ENCODE data around the gene RFXAP. TPM values are rescaled to one million over a fixed set of nuclear protein-coding genes. Genes with fewer than 3 reads are reported as not detected.
"Not testable (repeated sequence)": the region's sequence is repeated elsewhere in the genome, so short reads cannot be mapped to it uniquely, and the experiment has no call there.

Gene RFXAP, protein sequence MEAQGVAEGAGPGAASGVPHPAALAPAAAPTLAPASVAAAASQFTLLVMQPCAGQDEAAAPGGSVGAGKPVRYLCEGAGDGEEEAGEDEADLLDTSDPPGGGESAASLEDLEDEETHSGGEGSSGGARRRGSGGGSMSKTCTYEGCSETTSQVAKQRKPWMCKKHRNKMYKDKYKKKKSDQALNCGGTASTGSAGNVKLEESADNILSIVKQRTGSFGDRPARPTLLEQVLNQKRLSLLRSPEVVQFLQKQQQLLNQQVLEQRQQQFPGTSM
- 9.2 TPM for total RNA-seq

DNA sequence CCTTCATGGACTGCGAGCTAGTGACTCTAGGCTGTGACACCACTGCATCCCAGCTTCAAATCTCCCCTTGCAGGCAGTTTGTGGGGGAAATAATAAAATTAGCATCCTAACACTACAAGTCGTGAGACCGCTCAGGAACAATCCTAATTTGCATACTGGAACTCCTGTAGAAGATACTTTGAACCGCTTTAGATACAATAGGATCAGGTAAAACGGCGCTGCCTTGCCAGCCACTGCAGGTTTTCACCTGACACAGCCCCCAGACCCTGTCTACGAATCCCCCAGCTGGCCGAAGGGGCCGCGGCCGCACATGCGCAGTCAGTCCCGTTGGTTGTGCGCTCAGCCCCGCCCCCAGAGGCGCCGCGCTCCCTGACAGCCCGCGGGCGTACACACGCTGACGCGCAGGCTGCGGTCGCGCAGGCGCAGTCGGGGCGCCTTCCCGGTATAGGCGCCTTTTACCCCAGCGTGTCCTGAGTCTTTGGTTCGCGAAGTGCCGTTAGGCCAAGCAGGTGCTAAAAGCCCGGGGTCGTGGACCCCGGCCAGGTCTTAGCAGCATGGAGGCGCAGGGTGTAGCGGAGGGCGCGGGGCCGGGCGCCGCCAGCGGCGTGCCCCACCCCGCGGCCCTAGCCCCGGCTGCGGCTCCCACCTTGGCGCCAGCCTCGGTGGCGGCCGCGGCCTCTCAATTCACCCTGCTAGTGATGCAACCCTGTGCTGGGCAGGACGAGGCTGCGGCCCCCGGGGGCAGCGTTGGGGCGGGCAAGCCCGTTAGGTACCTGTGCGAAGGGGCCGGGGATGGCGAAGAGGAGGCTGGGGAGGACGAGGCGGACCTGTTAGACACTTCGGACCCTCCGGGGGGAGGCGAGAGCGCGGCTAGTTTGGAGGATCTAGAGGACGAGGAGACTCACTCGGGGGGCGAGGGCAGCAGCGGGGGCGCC, at the start of gene RFXAP:
TSS of gene RFXAP (plus strand) at position 419 of the 935 bp plus-strand sequence. CDS start at position 555, 136 bp downstream.
- peak; percentile 71 for DNase-seq

DNA sequence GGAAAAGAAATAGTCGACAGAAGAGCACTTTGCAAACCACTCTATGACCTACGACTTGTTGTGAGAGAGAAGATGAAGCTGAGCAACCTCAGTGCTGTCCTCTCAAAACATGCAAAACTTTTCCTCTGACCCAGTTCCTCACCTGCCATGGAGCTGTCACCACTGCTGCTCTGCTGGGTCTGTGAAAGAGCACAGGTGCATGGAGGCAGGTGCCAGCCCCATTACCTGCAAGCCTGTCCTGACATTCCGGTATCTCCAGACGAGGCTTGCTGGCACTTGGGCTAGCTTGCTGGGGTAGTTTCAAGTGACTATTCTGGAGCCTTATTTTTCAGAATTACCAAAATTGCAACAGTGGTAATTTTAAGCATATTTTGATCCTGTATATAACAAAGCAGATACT, 49.5 kb upstream of the RFXAP start:
- DNase-seq = no peak

DNA sequence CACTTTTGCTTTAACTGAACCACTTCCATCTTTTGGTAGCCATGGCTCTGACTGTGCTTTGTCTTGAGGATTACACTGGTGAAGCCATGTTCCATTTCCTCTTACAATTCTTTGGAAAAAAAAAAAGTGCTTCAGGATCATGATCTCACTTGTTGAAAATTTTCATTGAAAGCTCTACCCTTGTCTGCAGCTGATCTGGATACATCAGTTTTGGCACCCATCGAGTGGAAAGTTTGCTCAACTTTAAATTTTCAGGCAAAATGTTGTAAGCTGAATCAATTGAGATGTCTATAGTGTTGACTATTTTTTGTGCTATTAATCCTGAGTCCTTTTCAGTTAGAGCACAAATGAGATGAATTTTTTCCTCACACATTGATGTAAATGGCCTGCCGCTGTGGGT, 48.3 kb upstream of the RFXAP start:
- no peak for DNase-seq

DNA sequence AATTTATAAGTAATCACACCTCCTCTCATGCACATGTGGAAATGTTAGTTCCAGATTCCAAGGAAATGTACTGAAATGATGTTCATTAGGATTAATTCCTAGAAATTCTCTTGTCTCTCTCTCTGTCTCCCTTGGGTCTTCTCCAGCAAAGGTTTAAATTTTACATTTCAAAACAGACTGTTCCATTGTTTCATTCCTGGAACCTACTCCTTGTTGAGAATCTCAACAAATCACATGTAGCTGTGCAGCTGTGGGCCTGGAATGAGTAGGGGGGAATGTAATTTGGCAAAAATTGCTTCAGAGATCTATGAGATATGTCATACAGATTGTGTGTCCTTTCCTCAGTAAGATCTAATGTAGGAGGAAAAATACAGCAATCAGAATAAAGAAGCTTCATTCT, 46.2 kb upstream of the RFXAP start:
- DNase-seq = no peak

DNA sequence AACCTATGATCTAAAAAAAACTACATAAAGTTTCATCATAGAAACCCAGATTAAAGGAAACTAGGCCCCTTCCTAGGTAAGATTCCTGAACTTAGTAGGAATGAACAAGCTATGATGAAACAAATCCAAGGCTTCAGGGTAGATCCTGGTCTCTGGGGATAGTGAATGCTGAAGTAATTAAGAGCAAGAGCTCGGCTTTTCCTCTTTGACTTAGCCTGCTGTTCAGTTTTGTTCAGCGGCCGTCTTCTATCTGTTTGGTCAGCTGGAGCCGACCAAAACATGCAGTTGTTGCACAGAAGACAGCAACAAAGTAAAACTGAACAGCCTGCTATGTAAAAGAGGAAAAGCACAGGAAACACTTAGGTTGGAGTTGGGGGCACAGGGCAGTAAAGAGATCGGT, 44.1 kb upstream of the RFXAP start:
- no peak for DNase-seq

DNA sequence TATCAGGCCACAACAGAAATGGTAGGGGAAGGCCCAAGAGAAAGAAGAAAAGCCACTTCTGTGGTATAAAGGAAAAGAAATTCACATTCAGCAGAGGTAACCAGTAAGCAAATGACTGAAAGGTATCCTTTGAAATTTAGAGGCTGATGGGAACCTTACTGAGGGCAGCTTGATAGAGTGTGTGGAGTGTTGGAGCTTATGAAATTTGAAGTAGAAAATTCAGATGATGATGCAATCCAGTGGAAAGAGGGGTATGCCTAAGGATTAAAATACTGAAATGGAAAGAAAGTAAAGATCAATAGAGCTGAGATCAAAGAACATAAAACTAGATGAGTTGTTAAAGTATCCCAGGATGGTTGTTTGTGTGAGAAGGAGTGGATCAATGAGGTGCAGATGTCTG, 42.8 kb upstream of the RFXAP start:
- DNase-seq = no peak

DNA sequence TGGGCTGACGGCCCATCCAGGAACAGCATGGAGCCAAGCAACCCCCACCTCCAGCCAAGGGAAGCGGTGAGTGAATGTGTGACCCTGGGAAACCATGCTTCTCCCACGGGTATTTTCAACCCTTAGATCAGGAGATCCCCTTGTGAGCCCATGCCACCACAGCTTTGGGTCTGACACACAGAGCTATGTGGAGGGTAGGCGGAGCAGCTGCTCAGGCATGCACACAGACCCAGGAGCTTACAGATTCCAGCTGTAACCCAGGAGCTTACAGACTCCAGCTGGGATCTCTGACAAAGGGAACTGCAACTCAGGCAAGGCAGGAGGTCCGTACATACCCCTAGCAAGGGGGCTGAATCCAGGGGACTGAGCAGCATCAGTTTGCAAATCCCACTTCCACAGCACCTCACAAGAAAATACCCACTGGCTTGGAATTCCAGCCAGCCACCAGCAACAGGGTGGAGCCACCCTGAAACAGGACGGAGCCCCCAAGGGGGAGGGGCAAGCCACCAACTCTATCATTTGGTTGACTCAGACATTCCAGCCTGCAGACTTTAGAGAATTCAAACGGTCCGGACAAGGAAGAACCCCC, 40.8 kb upstream of the RFXAP start:
- DNase-seq = no peak

DNA sequence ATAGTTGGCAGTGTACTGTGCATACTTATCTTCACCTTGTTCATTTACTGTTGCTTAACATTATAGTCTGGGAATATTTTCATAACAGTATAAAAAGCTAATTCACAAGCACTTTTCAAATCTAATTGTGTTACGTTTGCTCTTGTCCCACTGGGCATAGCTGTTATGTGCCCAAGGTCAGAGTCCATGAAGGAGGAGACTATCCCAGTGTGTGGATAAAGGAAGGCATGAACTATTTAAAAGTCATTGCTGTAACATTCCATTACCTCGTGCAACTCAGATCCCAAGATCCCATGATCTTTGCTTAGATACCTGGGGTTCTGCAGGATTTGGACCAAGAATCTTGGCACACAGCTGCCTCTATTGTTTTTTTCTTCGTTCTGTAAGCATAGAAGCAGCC, 35.1 kb upstream of the RFXAP start:
- no peak for DNase-seq

DNA sequence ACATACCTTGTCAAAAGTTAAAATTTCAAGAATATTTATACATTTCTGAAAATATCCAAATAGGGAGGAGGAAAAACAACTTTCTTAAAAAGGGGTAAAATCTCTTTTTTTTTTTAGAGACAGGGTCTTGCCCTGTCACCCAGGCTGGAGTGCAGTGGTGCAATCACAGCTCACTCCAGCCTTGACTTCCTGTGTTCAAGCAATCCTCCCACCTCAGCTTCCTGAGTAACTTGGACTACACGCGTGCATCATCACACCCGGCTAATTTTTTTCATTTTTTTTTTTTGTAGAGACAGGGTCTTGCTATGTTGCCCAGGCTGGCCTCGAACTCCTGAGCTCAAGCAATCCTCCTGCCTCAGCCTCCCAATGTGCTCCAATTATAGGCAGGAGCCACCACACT, 32.8 kb upstream of the RFXAP start:
- not testable (repeated sequence) for DNase-seq

DNA sequence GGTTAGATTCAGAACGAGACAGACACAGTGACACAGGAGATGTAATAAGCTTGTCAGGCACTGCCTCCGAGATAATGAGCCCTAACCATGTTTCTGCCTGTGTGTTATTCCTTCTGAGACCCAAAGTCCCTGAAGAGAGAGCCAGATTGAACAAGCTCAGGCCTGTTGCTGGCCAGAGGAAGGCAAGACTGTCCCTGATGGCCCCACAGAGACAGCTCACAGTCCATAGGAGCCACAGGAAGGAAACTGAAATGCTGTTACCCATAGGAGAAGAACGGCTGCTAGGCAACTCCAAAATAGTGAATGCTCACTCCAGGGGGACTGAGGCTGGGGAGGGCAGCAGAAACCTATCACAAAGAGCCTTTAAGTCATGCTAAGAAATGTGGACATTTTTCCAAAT, 31.8 kb upstream of the RFXAP start:
- DNase-seq = no peak

DNA sequence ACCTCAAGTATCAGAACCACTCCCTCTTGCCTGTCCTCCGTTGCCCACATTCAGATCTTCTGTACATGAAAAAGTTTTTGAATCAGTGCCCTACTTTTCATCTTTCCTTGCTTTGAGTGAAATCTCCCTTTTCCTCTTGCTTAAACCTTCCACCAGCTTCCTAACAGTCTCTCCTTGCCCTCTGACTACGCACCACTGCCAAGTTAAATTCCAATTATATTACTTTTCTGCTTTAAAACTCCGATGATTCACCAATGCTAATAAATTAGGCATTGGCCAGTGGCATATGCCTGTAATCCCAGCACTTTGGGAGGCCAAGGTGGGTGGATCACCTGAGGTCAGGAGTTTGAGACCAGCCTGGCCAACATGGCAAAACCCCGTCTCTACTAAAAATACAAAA, 30.7 kb upstream of the RFXAP start:
- no peak for DNase-seq

DNA sequence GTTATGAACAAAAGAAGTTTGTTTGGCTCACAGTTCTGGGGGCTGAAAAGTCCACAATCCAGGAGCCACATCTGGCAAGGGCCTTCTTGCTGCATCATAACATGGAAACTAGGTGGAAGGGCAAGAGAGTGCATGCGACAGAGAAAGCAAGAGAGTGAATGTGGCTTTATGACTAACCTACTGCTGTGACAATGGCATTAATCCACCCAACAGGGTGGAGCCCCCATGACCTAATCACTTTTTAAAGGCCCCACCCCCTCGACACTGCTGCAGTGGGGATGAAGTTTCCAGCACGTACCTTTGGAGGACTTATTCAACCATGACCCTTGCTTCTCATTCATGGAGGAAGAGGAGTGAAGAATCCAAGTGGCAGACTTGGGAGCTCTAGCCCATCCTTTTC, 30.0 kb upstream of the RFXAP start:
- no peak for DNase-seq

DNA sequence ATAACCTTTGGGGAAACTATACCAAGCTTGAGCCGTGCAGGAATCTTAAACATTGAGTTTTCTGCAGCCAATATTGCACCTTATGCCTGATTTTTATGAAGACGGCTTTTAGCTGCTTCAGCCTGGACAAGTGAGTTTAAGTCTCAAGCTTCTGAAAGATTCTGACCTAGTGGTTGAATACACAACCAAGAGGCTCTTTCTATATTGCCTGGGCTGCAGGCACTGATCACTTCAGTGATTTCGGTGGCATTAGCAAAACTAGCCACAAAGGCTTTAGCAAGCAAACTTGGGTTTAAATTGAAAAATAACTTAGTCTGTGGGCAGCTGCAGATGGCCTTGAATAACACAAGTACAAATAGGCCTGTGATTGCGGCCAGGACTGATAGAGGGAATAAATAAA, 29.3 kb upstream of the RFXAP start:
- DNase-seq = no peak

DNA sequence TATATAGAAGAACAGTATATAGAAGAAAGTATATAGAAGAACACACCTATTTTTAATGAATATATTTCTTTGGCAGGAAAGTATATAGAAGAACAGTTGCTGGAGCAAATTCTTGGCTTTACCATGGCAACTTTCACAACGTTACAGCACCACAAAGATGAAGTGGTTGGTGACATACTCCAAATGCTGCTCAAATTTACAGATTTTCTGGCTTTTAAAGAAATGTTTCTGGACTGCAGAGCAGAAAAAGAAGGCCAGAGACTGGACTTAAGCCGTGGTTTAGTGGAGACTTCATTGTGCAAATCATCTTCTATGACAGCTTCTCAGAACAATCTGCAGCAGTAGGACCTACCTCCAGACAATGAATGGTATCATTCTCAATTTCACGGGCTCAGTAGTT, 24.3 kb upstream of the RFXAP start:
- no peak for DNase-seq

DNA sequence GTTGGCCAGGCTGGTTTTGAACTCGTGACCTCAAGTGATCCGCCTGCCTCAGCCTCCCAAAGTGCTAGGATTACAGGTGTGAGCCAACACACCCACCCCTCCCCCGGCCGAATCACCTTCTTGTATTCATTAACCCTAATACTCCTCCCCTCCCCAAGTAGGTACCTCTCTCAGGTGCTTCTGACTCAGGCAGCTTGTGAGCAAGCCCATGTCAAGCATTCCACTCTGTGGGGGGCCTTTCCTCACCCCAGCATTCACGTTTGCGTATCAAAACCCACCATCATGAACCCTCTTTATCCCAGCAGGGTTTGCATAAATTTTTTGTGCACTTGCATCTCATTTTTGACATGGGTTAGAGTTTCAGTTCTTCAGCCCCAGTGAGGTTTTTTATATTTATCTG, 23.6 kb upstream of the RFXAP start:
- no peak for DNase-seq

DNA sequence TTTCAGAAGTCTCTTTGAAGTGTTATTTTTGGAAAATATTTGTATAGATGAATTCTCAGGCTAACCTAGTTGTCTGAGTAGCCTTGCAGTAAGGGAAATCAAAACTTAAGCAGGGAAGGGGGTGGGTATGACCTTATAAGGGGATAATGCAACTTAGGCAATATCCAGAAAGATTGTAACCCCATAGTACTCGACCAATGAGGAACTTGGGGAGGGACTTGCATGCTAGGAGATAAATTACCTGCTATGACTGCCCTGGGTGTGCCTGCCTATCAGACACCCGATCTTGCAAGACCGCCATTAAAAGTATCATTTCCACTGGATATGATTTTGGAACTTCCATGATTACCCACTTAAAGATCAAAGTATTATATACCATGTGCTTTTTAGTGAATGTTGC, 23.0 kb upstream of the RFXAP start:
- DNase-seq = no peak

DNA sequence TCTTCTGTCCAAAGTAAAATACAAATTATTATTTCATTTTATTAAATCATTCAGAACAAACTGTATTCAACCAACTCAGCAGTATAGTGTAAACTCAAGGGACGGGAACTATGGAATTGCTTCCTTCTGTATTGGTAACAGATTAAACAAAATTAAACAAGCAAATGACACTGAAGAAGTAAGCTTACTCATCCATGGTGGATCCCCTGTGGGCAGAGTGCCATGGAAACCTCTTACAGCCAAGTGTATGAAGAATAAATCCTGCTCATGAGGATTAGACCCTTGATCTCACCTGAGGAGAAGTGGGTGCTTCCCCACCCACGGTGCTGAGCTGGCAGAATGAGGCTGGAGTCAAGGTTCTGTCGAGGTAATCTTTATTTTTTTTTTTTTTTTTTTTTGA, 18.0 kb upstream of the RFXAP start:
- no peak for DNase-seq

DNA sequence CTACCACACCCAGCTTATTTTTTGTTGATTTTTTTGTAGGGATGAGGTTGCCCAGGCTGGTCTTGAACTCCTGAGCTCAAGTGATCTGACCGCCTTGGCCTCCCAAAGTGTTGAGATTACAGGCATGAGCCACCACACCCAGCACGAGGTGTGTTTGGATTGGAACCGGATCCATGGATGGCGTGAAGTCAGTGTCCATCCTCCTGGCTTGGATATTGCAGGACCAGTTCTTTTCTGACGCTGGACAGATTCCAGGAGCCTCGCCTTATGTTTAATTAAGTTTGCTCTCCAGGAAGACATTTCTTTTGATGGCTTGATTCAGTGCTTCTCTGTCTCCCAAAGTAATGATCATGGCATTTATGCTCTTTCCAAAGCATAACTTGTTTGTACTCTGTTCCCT, 14.4 kb upstream of the RFXAP start:
- DNase-seq = no peak

DNA sequence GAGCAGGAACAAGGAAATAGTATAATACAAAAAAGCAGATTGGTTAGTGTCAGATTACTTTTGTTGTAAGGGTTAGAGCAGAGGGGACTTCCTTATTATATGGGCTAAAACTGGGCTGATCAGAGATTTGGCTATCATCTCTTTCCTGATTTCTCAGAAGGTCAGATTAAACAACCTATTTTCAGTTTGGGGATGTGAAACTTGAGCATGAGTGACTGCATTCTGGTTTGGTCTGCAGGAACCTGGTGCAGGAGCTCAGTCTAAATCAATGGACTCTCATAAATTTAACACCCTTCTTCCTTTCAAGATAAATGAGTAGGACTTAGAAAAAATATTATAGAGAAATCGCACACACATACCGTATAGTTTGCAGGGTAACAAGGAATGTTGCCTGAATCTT, 12.9 kb upstream of the RFXAP start:
- DNase-seq = no peak

DNA sequence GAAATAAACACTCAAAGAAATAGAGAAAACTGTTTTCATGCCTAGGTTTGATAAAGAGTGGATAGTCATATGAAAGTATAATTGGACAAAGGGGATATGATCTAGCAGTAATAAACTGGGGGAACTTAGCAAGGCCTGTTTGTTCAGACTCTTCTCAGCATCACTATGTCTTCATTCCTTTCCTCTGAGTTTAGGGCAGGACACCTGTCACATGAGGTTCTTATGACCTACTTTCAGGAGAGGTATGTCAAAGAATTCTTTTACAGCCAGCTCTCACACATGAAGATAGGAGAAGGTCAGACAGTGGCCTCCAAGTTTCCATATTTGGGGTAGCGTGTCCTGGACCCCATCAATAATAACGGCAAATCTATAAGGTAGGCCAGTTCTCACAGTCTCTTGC, 11.4 kb upstream of the RFXAP start:
- DNase-seq = no peak

DNA sequence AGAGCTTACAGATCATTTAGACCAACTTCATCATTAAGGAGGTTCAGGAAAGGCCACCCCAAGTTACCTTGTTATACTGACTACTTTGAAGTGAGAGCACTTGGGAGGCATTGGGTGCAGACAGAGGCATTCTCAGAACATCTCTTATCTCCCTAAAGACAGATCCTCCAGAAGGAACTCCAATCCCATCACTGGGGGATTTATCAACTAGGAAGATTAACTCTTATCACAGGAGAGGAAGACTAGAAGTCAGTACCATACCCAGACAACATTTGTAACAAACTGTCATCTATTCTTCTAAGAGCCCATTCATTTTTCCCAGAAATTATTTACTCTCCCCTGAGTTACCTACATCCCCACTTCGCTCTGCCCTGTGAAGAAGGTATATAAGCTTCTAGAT, 5.8 kb upstream of the RFXAP start:
- no peak for DNase-seq

DNA sequence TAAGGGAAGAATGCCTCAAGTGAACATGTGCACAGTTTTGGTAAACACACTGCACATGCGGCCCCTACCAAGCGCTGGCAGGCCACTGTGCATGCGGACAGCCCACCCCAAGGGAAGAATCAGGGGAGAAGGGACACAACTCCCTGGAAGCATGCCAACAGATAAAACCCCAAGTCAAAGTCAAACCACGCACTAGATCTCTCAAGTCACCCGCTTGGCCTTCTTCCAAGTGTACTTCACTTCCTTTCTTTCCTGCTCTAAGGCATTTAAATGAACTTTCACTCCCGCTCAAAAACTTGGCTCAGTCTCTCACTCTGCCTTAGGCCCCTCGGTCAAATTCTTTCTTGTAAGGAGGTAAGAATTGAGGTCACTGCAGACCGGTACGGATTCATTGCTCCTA, 4.6 kb upstream of the RFXAP start:
- no peak for DNase-seq

DNA sequence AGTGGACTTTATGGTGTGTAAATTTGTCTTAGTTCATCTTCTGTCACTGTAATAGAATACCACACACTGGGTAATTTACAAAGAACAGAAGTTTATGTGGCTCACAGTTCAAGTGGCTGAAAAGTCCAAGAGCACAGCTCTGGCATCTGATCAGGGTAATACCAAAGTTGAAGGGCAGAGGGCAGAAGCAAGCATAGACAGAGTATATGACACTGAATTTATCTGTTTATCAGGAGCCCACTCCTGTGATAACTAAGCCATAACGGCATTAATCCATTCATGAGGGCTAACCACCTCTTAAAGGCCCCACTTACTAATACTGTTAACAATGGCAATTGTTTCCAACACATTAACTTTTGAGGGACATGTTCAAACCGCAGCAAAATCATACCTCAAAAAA, 4.0 kb upstream of the RFXAP start:
- no peak for DNase-seq
